EH (cell line): ENCODE measurements around the gene LRFN5.

Source experiments
- DNase-seq: peaks from one replicate; pipeline ENCODE4 v3.0.0-alpha.2; 2015; ENCODE audit warnings: low read depth

Gene LRFN5

DNA sequence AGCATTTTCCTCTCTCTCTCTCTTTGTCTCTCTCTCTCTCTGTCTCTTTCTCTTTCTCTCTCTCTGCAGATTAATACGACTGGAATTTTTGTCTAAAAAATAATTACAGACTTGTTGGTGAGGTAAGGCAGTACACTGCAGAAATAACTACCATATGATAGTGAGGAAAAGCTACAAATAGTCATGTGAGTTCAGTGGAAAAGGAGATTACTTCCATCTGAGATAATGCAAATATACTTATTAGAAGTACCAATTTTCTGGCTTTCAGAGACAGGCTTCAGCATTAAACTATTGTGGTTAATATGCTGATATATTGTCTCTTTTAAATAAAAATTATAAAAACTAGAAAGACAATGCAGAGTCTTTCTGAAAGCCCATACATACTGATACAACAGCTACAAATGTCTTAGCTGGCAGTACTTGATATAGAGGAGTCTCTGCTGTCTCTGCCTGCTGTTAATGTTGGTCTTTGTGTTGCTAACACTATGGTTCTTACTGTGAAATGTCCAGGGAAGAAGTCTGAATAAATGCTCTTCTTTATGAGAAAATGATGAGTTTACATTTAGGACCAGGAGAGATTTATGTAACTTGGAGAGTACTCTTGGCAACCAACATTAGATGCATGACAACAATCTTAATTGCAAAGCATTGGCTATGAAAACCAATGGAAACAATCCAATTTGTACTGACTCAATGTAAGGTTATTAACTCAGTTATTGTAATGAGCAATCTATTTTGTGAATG lies 167.0 kb downstream of the LRFN5 start:
- DNase-seq: no peak

DNA sequence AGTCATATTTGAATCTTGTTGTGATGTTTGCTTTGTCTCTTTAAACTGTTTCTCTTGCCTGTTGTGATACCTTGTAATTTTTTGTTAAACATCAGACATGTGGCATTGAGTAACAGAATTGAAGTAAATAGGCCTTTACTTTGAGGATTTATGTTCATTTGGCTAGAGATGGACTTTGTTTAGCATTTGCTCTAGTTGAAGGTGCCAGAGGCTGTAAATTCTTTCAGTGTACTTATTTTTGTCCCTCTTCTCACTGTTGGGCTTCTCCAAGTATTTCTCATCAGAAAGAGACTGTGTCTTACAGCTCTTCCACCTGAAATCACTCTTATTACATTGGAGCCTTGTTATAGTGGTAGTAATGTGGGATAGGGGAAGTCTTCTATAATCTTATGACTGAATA lies 175.8 kb downstream of the LRFN5 start:
- DNase-seq: no peak

GRCh38 chr14:41783403-41783802 lies 176.7 kb downstream of the LRFN5 start:
- DNase-seq: no peak

DNA sequence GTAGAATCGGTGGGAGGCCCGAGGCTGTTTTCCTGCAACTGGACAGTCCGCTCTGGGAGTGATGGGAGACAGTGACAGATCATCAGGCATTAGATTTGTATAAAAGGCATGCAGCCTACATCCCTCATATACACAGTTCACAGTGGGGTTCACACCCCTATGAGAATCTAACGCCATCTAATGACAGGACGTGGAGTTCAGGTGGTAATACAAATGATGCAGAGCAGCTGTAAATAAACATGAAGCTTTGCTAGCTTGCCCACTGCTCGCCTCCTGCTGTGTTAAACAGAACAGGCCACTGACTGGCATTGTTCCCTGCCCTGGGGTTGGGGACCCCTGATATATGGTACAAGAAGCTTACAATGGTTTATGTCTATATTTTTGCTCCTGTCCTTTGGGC lies 179.0 kb downstream of the LRFN5 start:
- DNase-seq: no peak

GRCh38 chr14:41799817-41800216 lies 193.1 kb downstream of the LRFN5 start:
- DNase-seq: no peak

DNA sequence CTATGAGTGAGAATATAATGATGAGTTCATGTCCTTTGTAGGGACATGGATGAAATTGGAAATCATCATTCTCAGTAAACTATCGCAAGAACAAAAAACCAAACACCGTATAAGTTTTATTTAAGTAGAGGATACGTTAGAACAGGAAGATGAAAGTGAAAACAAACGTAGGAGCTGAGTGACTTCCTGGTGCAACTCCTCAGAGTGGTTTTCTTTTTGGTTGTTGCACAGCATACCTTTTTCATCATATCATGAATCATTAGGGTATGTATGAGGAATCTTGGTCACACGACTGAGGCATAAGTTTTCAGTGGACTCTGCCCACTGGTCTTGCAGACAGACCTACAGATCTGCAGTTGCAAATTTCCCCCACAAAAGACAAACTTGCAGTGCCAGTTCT lies 199.0 kb downstream of the LRFN5 start:
- no peak for DNase-seq

DNA sequence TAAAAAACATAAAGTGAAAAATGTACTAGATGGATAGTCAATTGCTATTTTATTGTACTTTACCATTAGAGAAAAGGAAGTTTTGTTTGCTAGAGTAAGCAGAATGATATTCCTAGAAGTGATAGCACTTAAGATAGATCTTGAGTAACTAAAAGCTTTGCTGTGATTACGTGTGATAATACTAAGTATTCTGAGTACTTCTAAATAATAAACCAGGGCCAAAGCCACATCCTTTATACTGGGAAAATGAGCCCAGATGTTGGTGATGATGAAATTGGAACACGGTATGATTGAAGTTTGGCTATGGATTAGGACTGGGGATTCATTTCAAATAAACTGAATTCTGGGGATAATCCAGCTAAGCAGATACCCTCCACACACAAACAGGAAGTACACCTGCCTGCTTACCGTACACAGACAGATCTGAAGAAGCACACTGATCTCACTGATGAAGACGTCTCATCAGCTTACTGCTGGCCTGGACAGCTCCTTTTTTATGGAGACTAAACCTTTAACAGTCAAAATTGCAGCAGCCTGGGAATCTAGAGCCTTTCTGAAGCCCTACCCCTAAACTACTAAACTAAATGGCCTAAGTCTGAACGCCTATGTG lies 199.8 kb downstream of the LRFN5 start:
- DNase-seq: no peak

GRCh38 chr14:41810362-41810761 lies 203.7 kb downstream of the LRFN5 start:
- DNase-seq: no peak

DNA sequence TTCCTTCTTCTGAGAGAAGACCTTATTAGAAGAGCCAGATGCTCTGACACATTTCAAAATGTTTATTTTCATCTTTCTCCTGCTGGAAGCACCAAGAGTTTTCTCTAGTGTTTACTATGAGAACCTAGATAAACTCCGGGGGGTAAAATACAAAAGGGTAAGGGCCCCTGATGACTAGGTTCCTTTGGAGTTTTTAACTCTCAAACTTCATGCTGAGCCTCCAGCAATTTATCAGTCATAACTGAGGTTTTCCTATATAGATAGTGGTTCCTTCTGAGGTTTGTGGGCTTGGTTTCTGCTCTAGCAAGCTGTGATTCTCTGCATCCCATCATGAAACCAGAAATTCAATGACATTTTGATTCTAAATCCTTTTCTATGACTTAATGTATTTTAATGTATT lies 210.9 kb downstream of the LRFN5 start:
- no peak for DNase-seq

GRCh38 chr14:41824441-41824840 lies 217.8 kb downstream of the LRFN5 start:
- DNase-seq: no peak

- no peak for DNase-seq
Observed at GRCh38 chr14:41825622-41826021, 218.9 kb downstream of the LRFN5 start.

DNA sequence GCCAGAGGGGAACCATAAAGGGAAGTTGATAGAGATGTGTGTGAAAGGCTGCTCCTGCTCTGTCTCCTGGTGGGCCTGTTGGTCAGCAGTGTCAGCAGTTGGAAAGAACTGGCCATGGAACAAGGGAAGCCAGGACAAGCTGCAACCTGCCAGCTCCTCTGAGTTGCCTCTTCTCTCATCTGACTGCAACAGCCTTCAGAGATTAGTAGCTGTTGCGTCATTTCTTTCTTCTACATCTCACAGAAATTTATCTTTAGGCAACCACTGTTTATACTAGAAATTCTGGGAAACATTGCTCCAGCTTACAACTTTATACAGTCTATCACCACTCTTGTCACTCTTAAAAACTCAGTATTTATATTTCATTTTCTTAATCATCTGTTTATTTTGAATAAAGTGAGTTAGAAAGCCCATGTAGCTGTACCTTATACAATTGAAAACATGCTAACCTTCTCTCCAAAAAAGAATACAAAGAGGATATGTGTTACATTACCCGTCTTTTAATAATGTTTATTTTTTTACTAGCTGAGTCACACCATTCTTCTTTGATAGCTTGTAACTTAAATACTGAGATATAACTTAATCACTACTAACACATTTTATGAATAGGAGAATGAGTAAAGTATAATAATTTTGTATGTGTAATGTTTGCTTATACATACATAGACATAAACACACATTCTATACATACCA lies 224.2 kb downstream of the LRFN5 start:
- DNase-seq: no peak

DNA sequence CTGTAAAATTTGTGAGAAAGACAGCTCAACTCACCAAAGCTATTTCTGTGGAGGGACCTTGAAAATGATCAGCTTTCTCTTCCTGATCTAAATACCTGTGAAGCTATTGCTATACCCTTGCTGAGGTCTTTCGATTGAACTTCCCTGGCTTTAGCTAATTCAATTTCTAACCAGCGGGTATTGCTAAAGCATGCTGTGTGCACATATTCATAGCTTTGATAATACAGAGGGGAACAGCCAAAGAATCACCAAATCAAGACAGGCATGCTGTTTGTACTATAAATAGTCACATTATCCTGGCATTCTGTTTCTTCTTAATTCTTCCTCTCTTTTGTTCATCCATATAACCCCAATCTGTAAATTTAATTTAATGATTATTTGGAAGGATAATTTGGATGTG lies 233.0 kb downstream of the LRFN5 start:
- no peak for DNase-seq

DNA sequence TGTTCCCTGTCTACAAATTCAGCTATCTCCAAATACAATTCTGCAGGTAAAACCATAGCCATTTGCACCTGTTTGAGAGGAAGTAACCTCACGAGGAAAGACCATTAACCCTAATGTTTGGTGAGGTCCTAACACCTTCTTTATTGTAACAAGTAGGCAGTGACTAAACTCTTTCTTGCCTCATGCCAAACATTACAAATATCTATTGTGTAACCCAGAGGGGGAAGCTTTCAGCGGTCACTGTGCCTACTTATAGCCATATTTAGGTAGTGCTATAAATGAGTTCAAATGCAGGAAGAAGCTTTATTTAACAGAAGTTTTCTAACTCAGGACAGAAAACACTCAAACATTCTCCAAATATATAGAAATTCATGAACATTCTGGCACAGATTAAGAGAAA lies 252.7 kb downstream of the LRFN5 start:
- DNase-seq: no peak

- no peak for DNase-seq
Observed at GRCh38 chr14:41860586-41860985, 253.9 kb downstream of the LRFN5 start.

DNA sequence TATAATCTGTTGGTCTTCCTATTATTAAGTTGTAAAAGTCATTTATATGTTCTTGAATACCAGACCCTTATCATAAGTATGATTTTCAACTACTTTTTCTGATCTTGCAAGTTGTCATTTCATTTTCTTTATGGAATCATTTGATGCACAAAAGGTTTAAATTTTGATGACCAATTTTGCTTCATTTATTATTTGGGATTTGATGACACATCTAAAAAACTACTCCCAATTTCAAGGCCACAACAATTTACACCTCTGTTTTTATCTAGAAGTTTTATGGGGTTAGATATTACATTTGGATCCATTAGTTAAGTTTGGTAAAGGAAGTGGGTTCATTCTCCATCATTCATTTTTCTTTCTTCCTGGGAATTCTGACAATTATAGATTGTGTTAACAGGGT lies 259.2 kb downstream of the LRFN5 start:
- DNase-seq: no peak

GRCh38 chr14:41868396-41868795 lies 261.7 kb downstream of the LRFN5 start:
- no peak for DNase-seq

DNA sequence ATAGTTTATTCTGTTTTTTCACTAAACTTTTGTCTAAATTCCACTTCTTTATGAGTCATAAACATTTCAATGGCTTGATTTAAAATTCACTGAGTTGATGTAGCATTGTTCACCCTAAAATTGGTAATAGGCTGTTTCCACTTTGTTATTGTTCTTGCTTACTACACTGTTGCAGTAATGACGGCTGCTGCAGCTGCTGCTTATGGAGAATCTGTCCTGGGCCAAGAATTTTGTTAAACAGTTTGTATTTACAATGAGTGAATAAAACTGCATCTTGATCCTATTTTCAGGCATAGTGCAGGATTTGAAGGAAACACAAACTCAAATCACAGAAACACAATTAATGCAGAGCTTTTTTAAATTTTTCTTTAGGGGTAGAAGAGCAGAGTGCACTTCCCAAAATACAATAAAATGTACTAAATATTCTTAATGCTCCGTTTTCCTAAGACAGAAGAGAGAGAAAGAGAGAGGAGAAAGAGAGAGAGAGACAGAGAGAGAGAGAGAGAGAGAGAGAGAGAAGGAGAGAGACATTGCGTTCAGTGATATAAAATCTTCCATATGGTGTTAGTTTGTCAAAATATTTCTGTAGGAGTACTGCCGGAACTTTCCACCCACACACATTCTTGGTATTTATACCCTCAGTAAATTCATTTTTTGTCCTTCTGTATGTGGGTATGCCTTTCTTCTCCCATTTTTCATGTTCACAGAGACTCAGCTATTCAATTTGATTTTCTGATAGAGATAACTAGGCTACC lies 266.4 kb downstream of the LRFN5 start:
- DNase-seq: no peak

- no peak for DNase-seq
Observed at GRCh38 chr14:41873686-41874317, 267.1 kb downstream of the LRFN5 start.

- no peak for DNase-seq
Observed at GRCh38 chr14:41875116-41875515, 268.4 kb downstream of the LRFN5 start.

DNA sequence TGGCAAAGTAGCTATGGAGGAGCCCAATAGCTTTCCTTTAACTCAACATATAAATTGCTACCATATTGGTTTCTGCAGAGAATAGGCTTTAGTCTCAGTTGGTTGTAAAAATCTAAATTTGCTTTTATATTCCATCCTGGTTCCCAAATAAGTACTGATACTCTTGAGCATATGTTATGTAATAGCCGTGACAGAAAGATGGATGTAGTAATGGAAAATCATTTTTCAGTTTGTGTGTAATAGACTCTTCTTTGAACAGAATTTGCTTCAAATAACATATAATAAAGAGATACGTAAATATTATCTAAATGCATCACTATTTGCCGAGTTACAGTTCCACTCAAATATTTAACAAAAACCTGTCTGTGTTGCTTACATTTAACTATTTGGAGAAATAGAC lies 271.6 kb downstream of the LRFN5 start:
- DNase-seq: no peak

- DNase-seq: no peak
Observed at GRCh38 chr14:41891624-41892023, 284.9 kb downstream of the LRFN5 start.
